A549 (cell line): ENCODE results near the gene CSMD2.

Experiments used
- BHLHE40 ChIP-seq: IDR thresholded peaks from 2 replicates; pipeline ENCODE4 v1.6.1; 2012; ENCODE audit warnings: low read depth, low read length, inconsistent platforms
- CEBPB ChIP-seq, 2 experiments: fragments of >200 bp in 1 of 2; sonication (Bioruptor Twin) in 1 of 2; formaldehyde crosslinking in 1 of 2; IDR thresholded peaks; 2 replicates each; pipeline ENCODE4 v1.6.1; 2012 to 2016
- HOXA7 ChIP-seq: fragments of 250-450 bp; sonication (Bioruptor Pico); IDR thresholded peaks from 2 replicates; pipeline ENCODE4 v1.5.0; 2020; ENCODE audit warnings: mild to moderate bottlenecking, moderate library complexity
- JUNB ChIP-seq: fragments of >200 bp; sonication (Bioruptor Twin); formaldehyde crosslinking; IDR thresholded peaks from 2 replicates; pipeline ENCODE4 v1.6.1; 2016
- RNF2 ChIP-seq: fragments of 200-600 bp; sonication (generic); IDR thresholded peaks from 2 replicates; pipeline ENCODE4 v1.6.1; 2016; ENCODE audit warnings: low read depth, mild to moderate bottlenecking, antibody characterized with exemption, moderate library complexity, borderline replicate concordance
- TF ChIP-seq, protein P1 (sequence below): fragments of >200 bp; sonication (Bioruptor Twin); formaldehyde crosslinking; IDR thresholded peaks from 3 replicates; pipeline ENCODE4 v1.5.1; 2016

DNA sequence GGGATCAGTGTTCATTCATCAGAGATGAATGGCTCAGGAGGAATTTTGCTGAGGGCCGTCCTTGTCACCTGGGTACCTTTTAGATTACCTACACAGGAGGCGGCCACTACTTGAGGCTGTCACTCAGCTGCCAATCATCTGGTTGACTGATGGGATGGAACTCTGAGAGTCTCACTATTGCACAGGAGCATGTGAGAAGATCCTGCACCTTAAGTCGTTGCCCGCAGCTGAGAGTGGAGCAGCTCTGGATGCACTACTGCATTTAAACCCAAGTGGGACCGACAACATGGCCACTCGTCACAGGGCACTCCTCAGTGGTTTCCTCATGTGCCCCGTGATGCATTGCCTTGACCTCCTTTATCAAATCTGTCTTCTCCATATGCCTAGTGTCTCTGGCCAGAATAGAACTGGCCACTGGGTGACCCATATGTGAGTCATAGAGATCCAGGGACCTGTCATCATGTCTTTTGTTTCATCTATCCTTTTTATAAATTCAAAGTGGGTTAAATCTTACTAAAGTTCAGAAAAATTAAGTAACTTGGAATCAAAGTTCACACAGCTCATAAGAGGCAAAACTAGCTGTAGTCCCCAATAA, 527.1 kb downstream of the CSMD2 start:
- TF ChIP-seq, protein P1, sequence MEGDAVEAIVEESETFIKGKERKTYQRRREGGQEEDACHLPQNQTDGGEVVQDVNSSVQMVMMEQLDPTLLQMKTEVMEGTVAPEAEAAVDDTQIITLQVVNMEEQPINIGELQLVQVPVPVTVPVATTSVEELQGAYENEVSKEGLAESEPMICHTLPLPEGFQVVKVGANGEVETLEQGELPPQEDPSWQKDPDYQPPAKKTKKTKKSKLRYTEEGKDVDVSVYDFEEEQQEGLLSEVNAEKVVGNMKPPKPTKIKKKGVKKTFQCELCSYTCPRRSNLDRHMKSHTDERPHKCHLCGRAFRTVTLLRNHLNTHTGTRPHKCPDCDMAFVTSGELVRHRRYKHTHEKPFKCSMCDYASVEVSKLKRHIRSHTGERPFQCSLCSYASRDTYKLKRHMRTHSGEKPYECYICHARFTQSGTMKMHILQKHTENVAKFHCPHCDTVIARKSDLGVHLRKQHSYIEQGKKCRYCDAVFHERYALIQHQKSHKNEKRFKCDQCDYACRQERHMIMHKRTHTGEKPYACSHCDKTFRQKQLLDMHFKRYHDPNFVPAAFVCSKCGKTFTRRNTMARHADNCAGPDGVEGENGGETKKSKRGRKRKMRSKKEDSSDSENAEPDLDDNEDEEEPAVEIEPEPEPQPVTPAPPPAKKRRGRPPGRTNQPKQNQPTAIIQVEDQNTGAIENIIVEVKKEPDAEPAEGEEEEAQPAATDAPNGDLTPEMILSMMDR, result no peak
- no peak for TF ChIP-seq HOXA7 (CRISPR knock-in tag)
- no peak for TF ChIP-seq RNF2
- TF ChIP-seq BHLHE40, result no peak
- TF ChIP-seq CEBPB (IDR thresholded peaks at IDR 0.05), result no peak
- no peak for TF ChIP-seq JUNB
